Subcutaneous adipose tissue (tissue), 4 donors: ENCODE data around the gene PRX. TPM values are rescaled to one million over a fixed set of nuclear protein-coding genes. Genes with fewer than 3 reads are reported as not detected.

ENCODE experiments used
- total RNA-seq, 4 donors: library from RNA; depleted of rRNA; stranded (reverse); fragments of >200 nt; gene quantifications; one replicate each; pipeline ENCODE4 v1.1.0, GENCODE V29; 2016
- TF ChIP-seq, protein P1 (sequence below): fragments of 450-650 bp; IDR thresholded peaks from one replicate; pipeline ENCODE4 v1.5.1; 2016; ENCODE audit warnings: low read depth, mild to moderate bottlenecking, control low read depth, antibody characterized with exemption, moderate library complexity

PRX gene
- total RNA-seq, 4 donors from 2014 or later: 2.0 to 8.1 (median 3.4) TPM

GRCh38 chr19:40420451-40420765 lies 7.2 kb upstream of the PRX start:
- TF ChIP-seq, protein P1, sequence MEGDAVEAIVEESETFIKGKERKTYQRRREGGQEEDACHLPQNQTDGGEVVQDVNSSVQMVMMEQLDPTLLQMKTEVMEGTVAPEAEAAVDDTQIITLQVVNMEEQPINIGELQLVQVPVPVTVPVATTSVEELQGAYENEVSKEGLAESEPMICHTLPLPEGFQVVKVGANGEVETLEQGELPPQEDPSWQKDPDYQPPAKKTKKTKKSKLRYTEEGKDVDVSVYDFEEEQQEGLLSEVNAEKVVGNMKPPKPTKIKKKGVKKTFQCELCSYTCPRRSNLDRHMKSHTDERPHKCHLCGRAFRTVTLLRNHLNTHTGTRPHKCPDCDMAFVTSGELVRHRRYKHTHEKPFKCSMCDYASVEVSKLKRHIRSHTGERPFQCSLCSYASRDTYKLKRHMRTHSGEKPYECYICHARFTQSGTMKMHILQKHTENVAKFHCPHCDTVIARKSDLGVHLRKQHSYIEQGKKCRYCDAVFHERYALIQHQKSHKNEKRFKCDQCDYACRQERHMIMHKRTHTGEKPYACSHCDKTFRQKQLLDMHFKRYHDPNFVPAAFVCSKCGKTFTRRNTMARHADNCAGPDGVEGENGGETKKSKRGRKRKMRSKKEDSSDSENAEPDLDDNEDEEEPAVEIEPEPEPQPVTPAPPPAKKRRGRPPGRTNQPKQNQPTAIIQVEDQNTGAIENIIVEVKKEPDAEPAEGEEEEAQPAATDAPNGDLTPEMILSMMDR: no peak

DNA sequence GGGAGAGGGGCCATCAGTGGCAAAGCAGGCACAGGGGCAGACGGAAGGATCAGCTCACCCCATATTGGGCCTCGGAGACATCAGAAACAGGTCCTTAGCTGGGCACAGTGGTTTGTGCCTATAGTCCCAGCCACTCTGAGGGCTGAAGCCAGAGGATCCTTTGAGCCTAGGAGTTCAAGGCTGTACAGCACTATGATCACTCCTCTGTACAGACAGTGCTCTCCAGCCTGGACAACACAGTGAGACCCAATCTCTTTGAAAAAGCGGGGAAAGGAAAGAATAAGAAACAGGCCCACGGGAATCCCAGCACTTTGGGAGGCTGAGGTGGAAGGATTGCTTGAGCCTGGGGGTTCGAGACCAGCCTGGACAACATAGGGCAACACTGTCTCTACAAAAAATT lies 6.6 kb upstream of the PRX start:
- TF ChIP-seq, protein P1: no peak

DNA sequence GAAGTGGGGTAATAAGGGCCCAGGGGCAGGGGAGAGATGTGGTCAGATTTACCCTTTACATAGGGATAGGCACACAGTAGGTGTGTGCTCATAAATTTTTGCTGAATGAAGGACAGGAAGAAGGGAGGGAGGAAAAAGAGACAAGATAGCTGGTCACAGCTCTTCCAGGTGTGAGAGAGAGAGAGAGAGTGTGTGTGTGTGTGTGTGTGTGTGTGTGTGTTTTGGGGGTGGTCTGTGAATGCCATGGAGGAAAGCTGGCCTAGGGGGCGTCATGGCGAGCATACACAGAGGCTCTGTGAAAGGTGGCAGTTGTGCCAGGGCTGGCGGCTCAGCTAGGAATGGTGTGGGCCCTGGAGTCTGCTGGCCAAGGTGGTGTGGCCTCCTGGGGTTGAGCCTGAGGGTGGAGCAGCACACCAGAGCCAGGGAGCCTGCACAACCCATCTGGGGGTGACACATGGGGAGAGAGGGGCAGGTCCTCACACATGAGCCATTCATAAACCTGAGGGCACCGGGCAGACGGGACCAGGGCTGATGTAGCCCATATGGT lies 6.0 kb upstream of the PRX start:
- TF ChIP-seq, protein P1: no peak

GRCh38 chr19:40418040-40418439 lies 4.9 kb upstream of the PRX start:
- TF ChIP-seq, protein P1: no peak

DNA sequence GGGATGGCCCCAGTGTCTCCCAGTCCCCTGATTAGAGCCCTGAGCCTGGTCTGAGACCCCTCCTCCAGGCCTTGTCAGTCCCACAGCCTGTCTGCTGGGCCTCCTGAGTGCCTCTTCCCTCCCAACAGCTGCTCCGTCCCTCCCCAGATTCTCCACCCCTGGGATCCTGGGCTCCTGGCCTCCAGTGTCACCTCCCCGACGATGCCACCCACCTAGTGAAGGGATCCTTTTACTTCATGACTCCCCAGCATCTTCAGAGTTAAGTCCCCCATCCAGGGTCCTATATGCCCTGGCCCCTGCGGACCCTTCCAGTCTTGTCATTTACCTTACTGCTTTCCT lies 4.4 kb upstream of the PRX start:
- TF ChIP-seq, protein P1: no peak

- TF ChIP-seq, protein P1: no peak
Observed at GRCh38 chr19:40416918-40417642, 3.9 kb upstream of the PRX start.

DNA sequence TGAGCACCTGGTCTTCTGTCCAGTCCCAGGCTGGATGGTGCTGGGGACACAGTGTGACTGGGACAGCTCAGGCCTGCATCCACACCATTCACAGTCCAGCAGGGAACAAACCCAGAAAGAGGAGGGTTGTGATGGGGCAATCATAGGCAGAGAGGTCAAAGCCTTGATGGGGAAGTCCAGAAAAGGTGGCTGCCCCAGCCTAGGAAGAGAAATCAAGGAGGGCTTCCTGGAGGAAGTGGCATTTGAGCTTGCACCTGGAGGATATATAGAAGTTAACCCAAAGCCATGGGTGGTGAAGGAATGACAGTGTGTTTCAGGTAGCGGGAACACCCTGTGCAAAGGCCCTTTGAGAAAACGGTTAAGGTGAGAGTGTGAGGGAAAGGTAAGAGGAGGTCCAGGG lies 2.6 kb upstream of the PRX start:
- TF ChIP-seq, protein P1: no peak
